Parathyroid adenoma (tissue), 2 donors: Measurements from ENCODE around the gene GYPA.
"Not testable (repeated sequence)": the region's sequence is repeated elsewhere in the genome, so short reads cannot be mapped to it uniquely, and the experiment has no call there.

Experiments
- H2AFZ ChIP-seq: fragments of 300-600 bp; sonication (generic); one replicate; pipeline ENCODE4 v1.7.0; 2017; ENCODE audit warnings: antibody characterized with exemption, mild to moderate bottlenecking
- H3K27ac ChIP-seq: fragments of 300-600 bp; sonication (generic); one replicate; pipeline ENCODE4 v1.7.0; 2017
- H3K27me3 ChIP-seq: fragments of 300-600 bp; sonication (generic); one replicate; pipeline ENCODE4 v1.7.0; 2017; ENCODE audit warnings: low read length; ENCODE audit not compliant: control insufficient read depth, insufficient read depth
- H3K36me3 ChIP-seq: fragments of 300-600 bp; sonication (generic); one replicate; pipeline ENCODE4 v1.7.0; 2017; ENCODE audit warnings: low read length; ENCODE audit not compliant: control insufficient read depth, insufficient read depth
- H3K4me1 ChIP-seq: fragments of 300-600 bp; sonication (generic); one replicate; pipeline ENCODE4 v1.7.0; 2017; ENCODE audit warnings: control low read depth
- H3K4me2 ChIP-seq: fragments of 300-600 bp; sonication (generic); one replicate; pipeline ENCODE4 v1.7.0; 2017; ENCODE audit warnings: low read length
- H3K4me3 ChIP-seq: fragments of 300-600 bp; sonication (generic); one replicate; pipeline ENCODE4 v1.7.0; 2017; ENCODE audit warnings: low read depth, low read length
- H3K79me2 ChIP-seq: fragments of 300-600 bp; sonication (generic); one replicate; pipeline ENCODE4 v1.7.0; 2017; ENCODE audit warnings: control low read depth
- H3K9ac ChIP-seq: fragments of 300-600 bp; sonication (generic); one replicate; pipeline ENCODE4 v1.7.0; 2017; ENCODE audit warnings: mild to moderate bottlenecking
- H3K9me3 ChIP-seq: fragments of 300-600 bp; sonication (generic); one replicate; pipeline ENCODE4 v1.7.0; 2017; ENCODE audit warnings: low read length; ENCODE audit not compliant: control insufficient read depth
- CTCF ChIP-seq: fragments of 300-600 bp; sonication (generic); IDR thresholded peaks from one replicate; pipeline ENCODE4 v1.7.0; 2017; ENCODE audit warnings: antibody characterized with exemption, mild to moderate bottlenecking
- donor health status: primary hyperparathyroidism.

GYPA gene

GRCh38 chr4:144090744-144091143, 49.8 kb downstream of the GYPA start:
- H3K4me3 ChIP-seq: no peak overlapping the region
- H3K4me2 ChIP-seq: no peak overlapping the region
- H2AFZ ChIP-seq: no peak overlapping the region
- H3K27me3 ChIP-seq: no peaks in the 10 kb centered on the region
- H3K79me2 ChIP-seq: no peaks in the 10 kb centered on the region
- no peaks in the 10 kb centered on the region for H3K9me3 ChIP-seq
- H3K4me1 ChIP-seq: no peaks in the 10 kb centered on the region
- TF ChIP-seq CTCF: no peak
- H3K9ac ChIP-seq: no peak overlapping the region
- no peak overlapping the region for H3K27ac ChIP-seq
- no peaks in the 10 kb centered on the region for H3K36me3 ChIP-seq

GRCh38 chr4:144082053-144082452, 58.5 kb downstream of the GYPA start:
- H3K79me2 ChIP-seq, H3K4me3 ChIP-seq, H2AFZ ChIP-seq, H3K27ac ChIP-seq, H3K9ac ChIP-seq, H3K4me1 ChIP-seq, H3K4me2 ChIP-seq, H3K36me3 ChIP-seq, H3K9me3 ChIP-seq, H3K27me3 ChIP-seq: not testable (repeated sequence)

GRCh38 chr4:144080135-144080534, 60.4 kb downstream of the GYPA start:
- H3K27me3 ChIP-seq, H3K79me2 ChIP-seq, H3K4me3 ChIP-seq, H3K4me2 ChIP-seq, H3K27ac ChIP-seq, H3K36me3 ChIP-seq, H2AFZ ChIP-seq, H3K4me1 ChIP-seq, H3K9ac ChIP-seq, H3K9me3 ChIP-seq: not testable (repeated sequence)

GRCh38 chr4:144078746-144079145, 61.8 kb downstream of the GYPA start:
- H3K9me3 ChIP-seq, H3K27ac ChIP-seq, H3K79me2 ChIP-seq, H3K9ac ChIP-seq, H3K4me2 ChIP-seq, H3K4me1 ChIP-seq, H3K36me3 ChIP-seq, H3K27me3 ChIP-seq, H3K4me3 ChIP-seq, H2AFZ ChIP-seq: not testable (repeated sequence)

- H3K9ac ChIP-seq, H3K4me1 ChIP-seq, H2AFZ ChIP-seq, H3K36me3 ChIP-seq, H3K9me3 ChIP-seq, H3K4me3 ChIP-seq, H3K79me2 ChIP-seq, H3K4me2 ChIP-seq, H3K27ac ChIP-seq, H3K27me3 ChIP-seq: not testable (repeated sequence)
Measured at GRCh38 chr4:144061556-144061955, 79.0 kb downstream of the GYPA start.

- not testable (repeated sequence) for H3K79me2 ChIP-seq, H3K4me3 ChIP-seq, H3K4me1 ChIP-seq, H3K4me2 ChIP-seq, H3K27ac ChIP-seq, H3K9ac ChIP-seq, H2AFZ ChIP-seq, H3K27me3 ChIP-seq, H3K36me3 ChIP-seq, H3K9me3 ChIP-seq
Measured at GRCh38 chr4:144060234-144060859, 80.2 kb downstream of the GYPA start.
